Endothelial cell of umbilical vein (primary cell): Measurements from ENCODE around the gene TCEANC.

Experiments
- EZH2 ChIP-seq: IDR thresholded peaks from 2 replicates; pipeline ENCODE4 v1.6.1; 2012; ENCODE audit warnings: borderline replicate concordance, low read depth, mild to moderate bottlenecking, moderate library complexity, low read length, inconsistent platforms; ENCODE audit not compliant: severe bottlenecking
- POLR2A ChIP-seq: IDR thresholded peaks from 2 replicates; pipeline ENCODE4 v1.6.1; 2012; ENCODE audit warnings: low read depth, mild to moderate bottlenecking, control low read depth, low read length
- TF ChIP-seq, protein P1 (sequence below), 2 donors: IDR thresholded peaks; 1 replicate in 1 of 2; 2 replicates in 1 of 2; pipeline ENCODE4 v1.5.1; 2011; ENCODE audit warnings: low read length in 2 of 2, mild to moderate bottlenecking in 2 of 2, moderate library complexity in 2 of 2, control low read depth in 1 of 2, inconsistent platforms in 1 of 2, low read depth in 1 of 2; ENCODE audit not compliant: insufficient read depth in 1 of 2; ENCODE audit errors: extremely low read depth in 1 of 2

DNA sequence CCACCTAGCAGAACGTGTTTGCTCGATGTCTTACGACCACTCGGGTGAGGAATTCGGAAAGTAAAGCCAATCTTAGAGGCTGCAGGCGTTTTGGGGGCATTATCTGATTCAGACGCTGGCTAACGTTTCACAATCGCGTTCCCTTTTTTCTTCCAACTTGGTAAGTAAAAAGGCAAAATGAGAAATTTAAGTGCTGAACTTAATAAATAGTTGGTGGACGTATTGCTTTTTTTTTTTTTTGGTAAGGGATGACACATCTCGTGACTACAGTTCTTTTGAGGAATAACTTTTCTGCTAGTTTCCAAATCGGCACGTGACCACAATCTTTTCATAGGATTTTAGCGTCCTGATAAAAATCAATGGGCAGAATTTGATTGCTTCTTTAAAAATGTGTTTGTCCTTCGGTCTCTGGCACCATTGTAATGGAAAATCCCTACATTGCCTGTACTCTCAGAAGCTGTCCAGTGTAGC lies 36.8 kb downstream of the TCEANC start:
- TF ChIP-seq, protein P1, sequence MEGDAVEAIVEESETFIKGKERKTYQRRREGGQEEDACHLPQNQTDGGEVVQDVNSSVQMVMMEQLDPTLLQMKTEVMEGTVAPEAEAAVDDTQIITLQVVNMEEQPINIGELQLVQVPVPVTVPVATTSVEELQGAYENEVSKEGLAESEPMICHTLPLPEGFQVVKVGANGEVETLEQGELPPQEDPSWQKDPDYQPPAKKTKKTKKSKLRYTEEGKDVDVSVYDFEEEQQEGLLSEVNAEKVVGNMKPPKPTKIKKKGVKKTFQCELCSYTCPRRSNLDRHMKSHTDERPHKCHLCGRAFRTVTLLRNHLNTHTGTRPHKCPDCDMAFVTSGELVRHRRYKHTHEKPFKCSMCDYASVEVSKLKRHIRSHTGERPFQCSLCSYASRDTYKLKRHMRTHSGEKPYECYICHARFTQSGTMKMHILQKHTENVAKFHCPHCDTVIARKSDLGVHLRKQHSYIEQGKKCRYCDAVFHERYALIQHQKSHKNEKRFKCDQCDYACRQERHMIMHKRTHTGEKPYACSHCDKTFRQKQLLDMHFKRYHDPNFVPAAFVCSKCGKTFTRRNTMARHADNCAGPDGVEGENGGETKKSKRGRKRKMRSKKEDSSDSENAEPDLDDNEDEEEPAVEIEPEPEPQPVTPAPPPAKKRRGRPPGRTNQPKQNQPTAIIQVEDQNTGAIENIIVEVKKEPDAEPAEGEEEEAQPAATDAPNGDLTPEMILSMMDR (IDR thresholded peaks at IDR 0.05; ENCODE audit: extremely low read depth in 1 of 2, insufficient read depth in 1 of 2, low read depth in 1 of 2, low read length in 2 of 2): no peak
- TF ChIP-seq POLR2A (no peak), EZH2 (no peak)
